NCI-H2227 (cell line): ENCODE results near the gene COA8.

Experiments used
- DNase-seq: peaks from one replicate; lab custom pipeline; 2025; ENCODE audit not compliant: unreplicated experiment; lab: John Stamatoyannopoulos, UW

Gene COA8

DNA sequence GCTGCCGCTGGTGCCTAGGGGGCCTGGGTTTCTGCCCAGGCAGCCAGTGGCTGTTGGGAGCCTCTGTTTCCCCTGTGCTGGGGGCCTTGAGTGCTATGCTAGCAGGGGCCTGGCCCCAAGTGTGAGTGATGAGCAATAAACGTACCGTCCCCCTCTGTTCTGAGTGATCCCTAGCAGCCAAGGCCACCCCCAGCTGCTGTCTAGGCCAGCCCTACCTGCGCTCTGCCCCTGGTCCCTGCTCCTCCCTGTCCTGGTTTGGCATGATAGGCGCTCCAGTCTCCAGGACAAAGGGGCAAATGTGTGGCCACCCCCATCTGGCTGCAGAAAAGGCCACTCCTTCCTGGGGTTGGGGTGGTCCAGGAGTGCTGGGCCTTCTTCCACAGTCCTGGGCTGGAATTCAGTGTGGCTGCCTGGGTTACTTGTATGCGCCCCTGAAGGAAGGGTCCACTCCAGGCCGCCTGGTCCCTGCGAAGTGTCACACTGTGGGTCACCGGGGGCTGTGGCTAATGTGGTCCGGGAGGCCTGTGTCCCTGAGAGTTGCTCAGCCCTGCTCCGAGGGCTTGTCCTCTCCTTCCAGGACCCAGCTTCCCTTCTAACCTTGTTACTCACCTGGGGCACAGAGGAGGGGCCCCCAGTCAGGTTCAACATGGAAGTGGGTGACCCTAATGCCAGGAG lies 26.7 kb upstream of the COA8 start:
- DNase-seq, result no peak

DNA sequence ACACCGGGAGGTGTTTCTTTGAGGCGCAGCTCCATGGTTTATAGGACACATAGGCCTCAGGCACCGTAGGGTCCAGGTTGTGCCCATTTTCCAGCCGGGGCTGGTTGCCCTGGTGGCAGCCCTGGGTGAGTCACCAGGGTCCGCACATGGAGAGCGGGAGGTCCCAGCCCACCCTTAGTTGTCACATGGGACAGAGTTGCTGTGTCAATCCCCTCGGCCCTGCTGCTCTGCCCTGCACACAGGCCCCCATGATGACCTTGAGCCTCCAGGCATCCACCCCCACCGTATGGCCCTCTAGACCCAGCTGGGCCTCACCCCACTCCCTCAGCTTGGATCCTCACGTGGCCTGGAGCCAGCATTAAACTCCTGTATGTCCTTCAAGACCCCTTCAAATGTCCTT lies 26.1 kb upstream of the COA8 start:
- DNase-seq, result no peak

DNA sequence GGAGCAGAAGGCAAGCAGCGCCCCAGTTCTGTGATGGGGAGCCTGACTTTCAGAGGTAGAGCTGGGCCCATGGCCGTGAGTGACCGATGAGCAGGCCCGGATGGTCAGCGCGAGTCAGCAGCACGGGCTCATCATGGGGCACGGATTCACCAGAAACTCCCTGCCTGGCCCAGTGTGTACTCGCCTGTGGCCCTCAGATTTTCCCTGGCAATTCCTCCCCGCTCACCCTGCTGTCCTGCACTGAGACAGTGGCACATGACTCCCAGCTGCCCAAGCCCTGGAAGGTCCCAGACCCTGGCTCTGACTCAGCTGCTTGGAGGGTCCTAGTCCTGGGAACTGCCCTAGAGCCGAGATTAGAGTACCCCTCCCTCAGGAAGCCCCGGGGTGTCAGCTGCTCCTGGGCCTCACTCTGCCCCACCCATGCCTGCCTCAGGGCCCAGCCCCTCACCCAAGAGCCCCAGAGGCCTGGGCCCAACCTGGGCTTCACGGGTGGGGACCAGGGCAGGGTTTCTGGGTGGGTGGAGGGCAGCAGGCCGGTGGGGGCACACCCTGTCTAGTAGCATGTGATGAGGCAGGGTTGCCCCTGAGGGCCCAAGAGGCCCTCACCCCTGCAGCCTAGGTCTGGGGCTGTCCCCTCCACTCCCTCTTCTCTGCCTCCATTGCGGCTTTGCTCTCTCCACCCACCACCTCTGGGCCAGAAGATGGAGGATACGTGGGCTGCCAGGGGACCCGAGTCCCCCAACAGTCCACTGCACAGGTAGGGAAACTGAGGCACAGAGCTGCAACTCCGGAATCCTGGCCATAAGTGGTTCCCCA lies 25.4 kb upstream of the COA8 start:
- DNase-seq, result no peak

DNA sequence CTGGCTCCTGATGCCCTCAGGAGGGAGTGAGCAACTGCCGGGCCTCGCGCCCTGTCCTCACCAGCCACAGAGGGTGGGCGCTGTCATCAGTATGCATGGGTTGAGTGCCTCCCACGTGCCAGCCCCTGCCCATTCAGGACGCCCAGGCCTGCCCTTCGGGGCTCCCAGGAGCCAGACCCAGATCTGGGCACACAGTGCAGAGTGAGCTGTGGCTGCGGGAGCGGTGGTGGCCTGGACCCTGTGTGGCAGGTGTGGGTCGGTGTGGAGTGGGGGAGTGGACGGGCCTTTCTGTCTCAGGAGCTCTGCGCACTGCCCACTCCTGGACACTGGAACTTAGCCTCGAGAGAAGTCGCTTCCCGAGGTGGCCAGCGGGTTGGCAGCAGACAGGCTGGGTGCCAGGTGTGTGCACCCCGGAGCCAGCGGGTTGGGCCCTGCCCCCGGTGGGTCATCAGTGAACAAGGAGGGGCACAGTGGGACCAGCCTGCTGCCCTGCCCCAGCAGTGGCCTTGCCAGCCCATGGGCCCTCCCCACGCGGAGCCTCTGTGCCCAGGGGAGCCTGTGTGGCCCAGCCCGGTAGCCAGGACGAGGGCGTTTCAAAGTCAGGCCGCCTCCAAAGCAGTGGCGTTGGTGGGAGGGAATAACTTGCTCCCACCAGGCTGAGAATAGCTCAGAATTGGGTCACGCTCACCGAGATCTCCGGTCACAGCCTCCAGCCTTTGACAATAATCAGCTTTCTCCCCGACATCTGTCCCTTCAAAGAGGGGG lies 24.3 kb upstream of the COA8 start:
- DNase-seq, result no peak

- no peak for DNase-seq
Observed at GRCh38 chr14:103539056-103539825, 23.5 kb upstream of the COA8 start.

- no peak for DNase-seq
Observed at GRCh38 chr14:103540821-103541708, 21.7 kb upstream of the COA8 start.

GRCh38 chr14:103541709-103542604 lies 20.8 kb upstream of the COA8 start:
- no peak for DNase-seq

DNA sequence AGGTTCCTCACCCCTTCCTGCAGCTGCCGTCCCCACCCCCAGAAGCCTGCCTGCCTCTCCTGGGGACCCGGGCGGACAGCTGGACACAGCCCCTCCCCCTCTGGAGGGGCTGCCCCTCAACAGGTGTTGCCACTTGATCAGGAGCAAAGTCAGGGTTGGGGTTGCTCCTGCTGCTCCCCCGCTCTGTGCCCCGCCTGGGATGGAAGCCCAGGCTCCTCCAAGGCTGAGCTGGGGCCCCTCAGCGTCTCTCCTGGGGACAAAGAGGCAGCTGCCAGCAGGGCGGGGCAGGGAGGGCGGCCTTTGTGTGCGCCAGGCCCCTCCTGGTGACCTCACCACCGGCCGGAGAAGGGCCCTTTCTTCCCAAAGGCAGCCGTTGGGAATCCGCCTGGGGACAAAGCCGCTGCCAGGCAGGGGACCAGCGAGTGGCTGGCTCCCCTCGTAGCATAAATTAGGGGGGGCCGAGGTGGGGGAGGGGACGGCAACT lies 20.1 kb upstream of the COA8 start:
- DNase-seq, result peak; percentile 39

GRCh38 chr14:103543140-103543539 lies 19.6 kb upstream of the COA8 start:
- no peak for DNase-seq

DNA sequence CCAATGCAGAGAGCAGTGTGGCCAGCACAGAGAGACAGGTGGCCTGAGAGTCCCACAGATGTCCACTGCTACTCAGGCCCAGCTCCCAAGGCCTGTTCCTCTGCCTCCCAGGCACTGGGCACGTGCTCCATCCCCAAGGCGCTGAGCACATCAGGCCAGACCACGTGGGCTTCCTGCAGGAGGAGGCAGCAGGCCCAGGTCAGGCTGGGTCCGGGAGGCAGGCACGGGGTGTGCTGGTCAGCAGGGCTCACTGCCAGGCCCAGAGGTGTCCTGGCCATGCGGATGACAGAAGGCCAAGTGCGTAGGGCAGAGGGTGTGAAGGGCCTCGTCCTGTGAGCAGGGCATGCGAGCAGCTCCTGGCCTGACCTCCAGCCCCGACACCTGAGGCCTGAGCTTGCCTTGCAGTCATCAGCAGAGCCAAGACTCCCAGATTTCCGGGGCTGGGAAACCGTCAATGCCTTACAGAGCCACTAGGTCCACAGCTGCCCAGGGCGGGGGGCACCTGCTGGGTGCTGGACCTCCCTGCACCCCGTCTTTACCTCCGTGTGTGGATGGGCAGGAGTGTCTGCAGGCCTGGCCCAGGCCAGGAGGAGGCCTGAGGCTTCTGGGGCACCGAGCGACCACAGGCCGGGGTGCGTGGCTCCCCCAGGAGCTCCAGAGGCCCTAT lies 18.9 kb upstream of the COA8 start:
- DNase-seq, result no peak

DNA sequence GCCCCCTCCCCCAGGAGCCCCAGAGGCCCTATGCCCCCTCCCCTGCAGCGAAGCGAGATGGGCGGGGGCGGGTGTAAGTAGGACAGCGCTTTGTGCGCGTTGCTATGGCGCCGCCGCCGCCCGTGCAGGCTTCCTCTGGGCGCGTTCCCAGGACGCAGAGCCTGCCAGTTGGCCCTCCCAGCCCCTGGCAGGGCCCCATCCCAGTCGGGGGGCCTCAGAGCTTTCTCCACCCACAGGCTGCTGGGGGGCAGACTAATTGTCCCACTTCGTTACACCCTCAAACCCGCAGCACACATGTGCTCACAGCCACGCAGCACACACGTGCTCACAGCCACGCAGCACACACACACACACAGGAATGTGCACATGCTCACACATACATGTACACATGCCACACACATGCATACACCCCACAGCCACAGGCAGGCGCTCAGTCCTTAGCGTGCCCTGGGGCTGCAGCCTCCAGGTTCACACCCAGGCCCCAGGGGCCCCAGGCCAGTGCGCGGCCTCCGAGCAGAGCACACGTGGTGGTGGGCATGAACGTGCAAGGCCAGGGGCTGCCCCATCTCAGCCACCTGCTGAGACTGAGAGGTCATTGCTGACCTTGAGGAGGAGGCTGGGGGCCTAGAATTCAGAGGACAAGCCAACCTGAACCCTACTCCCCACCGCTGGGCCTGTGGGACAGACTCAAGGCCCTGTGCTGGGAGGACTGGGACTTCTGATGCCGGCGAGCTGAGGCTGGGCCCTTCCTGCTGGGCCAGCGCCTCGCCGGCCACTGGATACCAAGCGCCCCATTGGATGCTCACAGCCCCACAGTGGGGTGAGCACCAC lies 18.2 kb upstream of the COA8 start:
- peak; percentile 80 for DNase-seq

GRCh38 chr14:103545219-103545914 lies 17.4 kb upstream of the COA8 start:
- DNase-seq, result no peak

DNA sequence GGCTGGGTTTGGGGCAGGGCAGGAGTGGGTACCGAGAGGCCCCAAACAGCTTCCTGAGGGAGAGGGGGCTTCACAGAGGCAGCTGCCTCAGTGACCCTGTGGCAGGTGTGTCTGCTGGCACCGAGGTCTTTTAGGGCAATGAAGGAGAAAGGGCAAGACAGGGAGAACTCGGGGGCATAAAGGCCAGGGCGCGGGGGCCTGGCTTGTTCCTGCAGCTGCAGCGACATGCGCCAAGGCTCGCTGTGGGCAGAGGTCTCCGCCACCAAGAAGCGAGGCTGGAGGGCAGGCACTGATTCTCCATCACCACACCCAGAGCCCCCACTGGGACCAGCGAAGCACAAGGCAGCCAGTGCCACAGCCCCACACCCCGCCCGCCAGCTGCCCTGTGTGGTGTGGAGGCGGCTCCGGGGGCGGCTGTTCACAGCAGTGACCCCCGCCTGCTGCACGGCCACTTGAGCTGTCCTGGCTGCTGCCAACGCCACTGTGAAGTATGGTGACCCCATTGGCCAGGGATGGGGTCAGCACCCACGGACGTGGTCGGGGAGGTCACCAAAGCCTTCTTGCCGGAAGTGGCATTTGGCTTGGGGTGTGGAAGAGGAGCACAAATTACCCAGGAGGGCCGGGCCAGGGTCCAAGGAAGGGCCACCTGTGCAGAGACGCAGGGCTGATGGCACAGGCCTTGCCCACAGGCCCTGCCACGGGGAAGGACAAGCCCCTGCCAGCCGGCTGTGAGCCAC lies 16.7 kb upstream of the COA8 start:
- no peak for DNase-seq

DNA sequence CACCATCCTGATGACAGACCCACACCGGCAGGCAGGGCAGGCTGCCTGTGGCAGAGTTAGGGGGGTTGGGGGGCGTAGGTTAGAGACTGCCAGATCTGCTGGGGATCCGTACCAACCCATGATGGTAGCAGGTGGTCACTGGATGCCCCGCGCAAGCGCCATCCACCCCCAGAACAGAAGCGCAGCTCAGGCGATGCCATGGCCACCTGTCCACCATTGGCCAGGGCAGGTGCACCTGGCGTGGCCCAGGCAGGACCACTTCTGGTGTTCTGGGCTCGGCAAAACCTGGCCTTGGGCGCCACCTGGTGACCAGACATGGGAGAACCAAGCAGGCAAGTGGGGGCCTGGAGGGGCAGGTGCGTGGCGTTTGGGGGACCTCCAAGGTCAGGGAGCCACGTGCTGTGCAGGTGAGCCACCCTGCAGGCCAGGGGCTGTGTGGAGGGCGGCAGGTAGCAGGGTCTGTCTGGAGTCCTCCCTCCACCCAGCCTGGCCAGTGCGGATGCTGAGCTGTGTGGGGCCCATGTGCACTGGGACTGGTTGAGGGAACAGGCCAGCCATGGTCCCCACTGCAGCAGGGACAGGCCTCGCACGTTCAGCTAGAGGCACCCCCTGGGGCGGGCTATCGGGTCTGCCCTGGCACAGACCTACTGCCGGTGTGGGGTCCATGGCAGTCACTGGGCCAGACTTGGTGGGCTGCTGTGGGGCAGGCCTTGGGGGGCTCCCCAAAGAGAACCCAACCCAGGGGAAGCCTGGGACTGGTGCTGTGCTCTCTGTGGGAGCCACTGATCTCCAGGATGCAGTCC lies 15.9 kb upstream of the COA8 start:
- DNase-seq, result peak; percentile 78

- no peak for DNase-seq
Observed at GRCh38 chr14:103547455-103547940, 15.3 kb upstream of the COA8 start.
